GM21390 (cell line): ENCODE data around the gene PLK5.
"Not testable (repeated sequence)": the region's sequence is repeated elsewhere in the genome, so short reads cannot be mapped to it uniquely, and the experiment has no call there.

Source experiments
- ATAC-seq: cut with Tn5 transposase; IDR thresholded peaks from one replicate; pipeline ENCODE4 v1.9.1; 2021; ENCODE audit not compliant: unreplicated experiment

Gene PLK5

GRCh38 chr19:1507763-1508506 is 15.9 kb upstream of the PLK5 start:
- no peak for ATAC-seq

DNA sequence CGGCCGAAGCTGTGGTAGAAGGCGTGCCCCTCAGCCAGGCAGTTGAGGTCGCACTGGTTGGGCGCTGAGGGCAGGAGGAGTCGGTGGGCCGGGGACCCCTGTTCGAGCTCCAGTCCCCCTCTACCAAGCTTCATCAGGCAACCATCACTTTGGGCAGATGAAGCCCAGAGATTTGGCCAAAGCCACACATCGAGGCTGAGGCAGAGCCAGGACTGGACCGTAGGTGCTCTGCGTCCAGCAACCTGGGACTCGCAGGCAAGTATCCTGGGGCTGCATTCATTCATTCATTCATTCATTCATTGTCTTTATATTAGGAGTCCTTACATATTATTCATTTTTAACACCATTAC is 15.4 kb upstream of the PLK5 start:
- no peak for ATAC-seq

GRCh38 chr19:1509602-1510441 is 14.1 kb upstream of the PLK5 start:
- ATAC-seq: no peak

DNA sequence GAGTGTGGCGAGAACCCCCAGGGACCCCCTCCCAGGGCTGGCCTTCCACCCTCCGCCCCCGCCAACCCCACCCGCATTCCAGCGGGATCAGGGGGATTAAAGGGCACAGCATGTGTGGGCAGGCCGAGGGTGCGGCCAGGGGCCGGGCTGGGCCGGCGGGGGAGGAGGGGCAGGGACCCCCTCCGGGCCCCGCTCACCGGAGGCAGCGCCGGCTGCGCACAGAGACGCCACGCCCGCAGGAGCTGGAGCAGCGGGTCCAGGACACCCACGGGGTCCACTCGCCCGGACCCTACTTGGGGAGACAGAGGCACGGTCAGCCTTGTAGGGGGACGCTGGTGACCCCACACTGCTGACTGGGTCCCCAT is 13.5 kb upstream of the PLK5 start:
- no peak for ATAC-seq

GRCh38 chr19:1510807-1511206 is 13.1 kb upstream of the PLK5 start:
- no peak for ATAC-seq

GRCh38 chr19:1511318-1512317 is 12.3 kb upstream of the PLK5 start:
- ATAC-seq: no peak

GRCh38 chr19:1512671-1513498 is 11.0 kb upstream of the PLK5 start, which contains the start of gene ADAMTSL5:
TSS of gene ADAMTSL5 (minus strand) at chr19:1513019. CDS start at chr19:1510943, 2,076 bp downstream.
- no peak for ATAC-seq

GRCh38 chr19:1513499-1514294 is 10.2 kb upstream of the PLK5 start:
- no peak for ATAC-seq

DNA sequence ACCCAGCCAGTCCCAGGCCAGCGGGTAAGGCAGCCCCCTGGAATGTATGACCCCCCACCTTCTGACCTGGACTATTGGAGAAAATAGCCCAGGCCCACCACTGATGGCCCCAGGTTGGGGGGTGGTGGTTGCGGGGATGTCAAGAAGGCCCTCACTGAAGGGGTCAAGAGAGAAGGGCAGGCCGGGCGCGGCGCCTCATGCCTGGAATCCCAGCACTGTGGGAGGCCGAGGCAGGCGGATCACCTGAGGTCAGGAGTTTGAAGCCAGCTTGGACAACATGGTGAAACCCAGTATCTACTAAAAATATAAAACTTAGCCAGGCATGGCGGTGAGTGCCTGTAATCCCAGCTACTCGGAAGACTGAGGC is 9.6 kb upstream of the PLK5 start:
- ATAC-seq: no peak

DNA sequence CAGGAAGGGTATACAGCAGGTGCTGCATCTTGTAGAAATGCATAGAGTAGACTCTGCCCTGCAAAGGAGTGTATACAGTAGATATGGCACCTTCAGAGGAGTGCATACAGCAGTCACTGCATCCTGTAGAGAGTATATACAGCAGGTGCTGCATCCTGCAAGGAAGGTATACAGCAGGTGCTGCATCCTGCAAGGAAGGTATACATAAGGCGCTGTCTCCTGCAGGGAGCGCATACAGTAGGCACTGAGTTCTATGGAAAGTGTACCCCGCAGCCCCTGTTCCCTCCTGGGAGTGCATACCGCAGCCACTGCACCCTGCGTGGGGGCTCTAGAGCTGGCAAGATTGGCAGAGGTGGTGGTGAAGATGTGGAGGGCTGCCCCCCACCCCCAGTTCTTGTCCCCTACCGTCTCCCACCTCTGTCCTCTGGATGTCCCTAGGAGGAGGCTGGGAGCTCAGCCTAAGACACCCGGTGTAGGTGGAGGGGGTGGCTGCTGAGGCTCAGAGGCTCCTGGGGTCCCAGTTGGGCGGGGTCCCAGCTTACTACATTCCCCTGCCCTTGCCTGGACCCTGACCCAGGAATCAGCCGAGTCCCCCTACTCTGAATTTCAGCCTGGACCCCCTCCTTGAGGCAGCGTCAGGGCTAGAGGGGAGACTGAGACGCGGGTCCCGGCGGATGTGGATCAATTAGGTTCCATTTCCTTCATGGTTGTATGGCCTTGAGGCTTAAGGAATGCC is 8.7 kb upstream of the PLK5 start:
- ATAC-seq: no peak

- ATAC-seq: no peak
These were observed 7.5 kb upstream of the PLK5 start for GRCh38 chr19:1516395-1516753.

GRCh38 chr19:1518471-1518870 is 5.4 kb upstream of the PLK5 start:
- ATAC-seq: no peak

GRCh38 chr19:1519802-1520201 is 4.1 kb upstream of the PLK5 start:
- ATAC-seq: not testable (repeated sequence)

DNA sequence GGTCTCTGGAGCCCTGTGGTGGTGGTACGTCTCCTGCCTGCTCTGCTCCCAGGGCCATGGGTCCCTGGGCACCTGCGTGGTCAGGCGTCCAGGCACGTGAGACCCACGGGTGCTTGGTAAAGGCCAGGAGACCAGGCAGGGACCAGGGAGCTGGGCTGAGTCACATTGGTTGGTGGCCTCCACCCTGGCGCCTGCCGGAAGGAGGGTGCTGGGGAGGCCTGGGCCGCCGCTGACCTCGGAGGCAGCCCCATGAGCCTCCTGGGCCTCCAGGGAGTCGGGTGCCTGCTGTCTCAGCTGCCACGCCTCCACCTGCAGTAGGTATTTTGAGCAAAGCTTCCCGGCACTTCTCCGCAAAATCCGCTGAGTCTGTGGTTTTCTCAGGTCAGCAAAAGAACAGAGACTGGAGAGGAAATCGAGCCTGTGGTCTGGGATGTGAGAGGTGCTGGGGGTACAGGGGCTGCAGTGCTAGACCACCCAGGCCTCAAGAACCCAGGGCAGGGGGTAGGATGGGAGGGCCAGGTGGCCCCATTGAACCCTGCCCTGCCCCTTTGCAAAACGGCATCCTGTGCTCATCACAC is 3.6 kb upstream of the PLK5 start:
- ATAC-seq: no peak

DNA sequence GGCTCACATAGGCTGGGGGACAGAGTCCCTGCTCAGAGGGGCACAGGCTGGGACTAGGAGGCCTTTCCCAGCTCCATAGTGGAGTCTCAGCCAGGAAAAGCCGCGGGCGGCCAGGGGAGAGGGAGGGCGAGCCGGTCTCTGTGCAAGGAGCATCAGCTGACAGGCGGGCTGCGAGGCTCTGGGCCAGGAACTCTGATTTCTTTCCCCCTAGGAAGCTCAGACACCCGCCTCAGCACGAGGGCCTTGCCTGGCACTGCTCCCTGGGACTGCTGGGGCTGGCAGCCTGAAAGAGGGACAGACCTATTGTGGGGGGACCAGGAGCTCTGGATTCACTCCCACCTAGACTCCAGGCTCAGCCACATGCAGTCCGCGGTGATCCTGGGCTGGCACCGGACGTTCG is 2.2 kb upstream of the PLK5 start:
- no peak for ATAC-seq

- no peak for ATAC-seq
These were observed 1.8 kb upstream of the PLK5 start for GRCh38 chr19:1522061-1522460.

DNA sequence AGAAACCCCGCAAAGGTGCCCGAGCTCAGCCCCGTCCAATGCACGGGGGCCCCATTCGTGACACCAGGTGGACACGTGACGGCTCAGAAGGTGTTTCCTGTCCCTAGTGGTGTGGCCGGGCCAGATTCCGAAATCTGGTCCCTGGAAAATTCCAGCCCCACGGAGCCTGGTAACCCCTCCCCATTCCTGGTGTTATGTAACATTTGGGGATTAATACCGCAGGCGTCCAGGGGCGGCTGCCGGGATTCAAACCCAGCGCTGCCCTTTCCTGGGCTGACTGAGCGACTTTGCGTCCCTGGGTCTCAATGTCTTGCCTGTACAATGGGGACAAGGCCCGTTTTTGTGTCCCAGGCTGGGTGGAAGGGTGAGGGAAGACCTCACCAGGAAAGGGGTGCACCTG is 1.0 kb upstream of the PLK5 start:
- no peak for ATAC-seq

- ATAC-seq: no peak
These were observed 552 bp downstream of the PLK5 start for GRCh38 chr19:1524287-1524971.
